ENCODE data around the gene SCAI.

GRCh38 chr9:125160750-125161149 lies 17.4 kb upstream of the SCAI start:
- TF ChIP-seq EZH2phosphoT487 (IDR thresholded peaks at IDR 0.05; ENCODE audit: borderline replicate concordance, low read depth, low read length) = no peak
- no peak for TF ChIP-seq CTCF (conservative IDR thresholded peaks at IDR 0.05; ENCODE audit: low read length)

Measured in OCI-LY7 (cell line).